Adipose tissue (tissue), 3 donors: ENCODE measurements around the gene PRM2. TPM values are rescaled to one million over a fixed set of nuclear protein-coding genes. Genes with fewer than 3 reads are reported as not detected.

Experiments used
- H3K27ac ChIP-seq: one replicate; pipeline ENCODE4 v1.5.1; 2013; ENCODE audit warnings: low read depth, low read length
- WGBS, 3 donors: extraction: QIAGEN DNeasy Blood & Tissue Kit; methylation state at CpG; one replicate each; pipeline ENCODE4 v1.1.7; 2013; 5-methylcytosine and 5-hydroxymethylcytosine counted together
- polyA plus RNA-seq, 3 donors: library from polyadenylated mRNA; stranded (reverse); fragments of 200-250 nt; gene quantifications; one replicate each; pipeline ENCODE4 v1.2.3, GENCODE V29; 2013
- donor health status: healthy with polysubstance abuse.
- donor health status: Bipolar disorder and iron deficiency.
- donor health status: healthy.

The PRM2 gene
- polyA plus RNA-seq, 3 donors, result not detected

DNA sequence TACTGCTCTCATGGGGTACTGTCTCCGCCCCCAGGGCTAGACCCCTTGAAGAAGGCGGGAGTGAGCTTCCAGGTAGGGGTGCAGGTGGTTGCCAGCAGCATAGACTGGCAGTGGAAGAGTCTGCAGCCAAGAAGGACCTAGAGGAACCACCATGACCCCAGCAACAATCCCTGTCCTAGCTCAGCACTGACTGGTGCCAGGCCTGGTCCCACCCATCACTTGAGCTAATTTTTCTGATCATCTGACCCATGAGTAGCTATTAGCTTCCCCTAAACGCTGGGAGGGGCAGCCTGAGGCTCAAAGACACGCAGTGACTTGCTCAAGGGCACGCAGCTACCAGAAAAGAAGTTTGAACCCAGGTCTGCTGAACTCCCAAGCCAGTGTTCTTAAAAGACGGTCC lies 3.8 kb downstream of the PRM2 start:
- no peak overlapping the region for H3K27ac ChIP-seq
- 79 to 83% (median 82%) methylated on average over 6 of the region's 6 CpGs for WGBS, 3 donors

GRCh38 chr16:11271610-11272009 lies 4.7 kb downstream of the PRM2 start:
- no peak overlapping the region for H3K27ac ChIP-seq
- 97 to 99% (median 99%) methylated on average over 10 of the region's 10 CpGs for WGBS, 3 donors

GRCh38 chr16:11270602-11271162 lies 5.6 kb downstream of the PRM2 start:
- 85 to 93% (median 91%) methylated on average over 2 of the region's 2 CpGs for WGBS, 3 donors
- no peak overlapping the region for H3K27ac ChIP-seq

DNA sequence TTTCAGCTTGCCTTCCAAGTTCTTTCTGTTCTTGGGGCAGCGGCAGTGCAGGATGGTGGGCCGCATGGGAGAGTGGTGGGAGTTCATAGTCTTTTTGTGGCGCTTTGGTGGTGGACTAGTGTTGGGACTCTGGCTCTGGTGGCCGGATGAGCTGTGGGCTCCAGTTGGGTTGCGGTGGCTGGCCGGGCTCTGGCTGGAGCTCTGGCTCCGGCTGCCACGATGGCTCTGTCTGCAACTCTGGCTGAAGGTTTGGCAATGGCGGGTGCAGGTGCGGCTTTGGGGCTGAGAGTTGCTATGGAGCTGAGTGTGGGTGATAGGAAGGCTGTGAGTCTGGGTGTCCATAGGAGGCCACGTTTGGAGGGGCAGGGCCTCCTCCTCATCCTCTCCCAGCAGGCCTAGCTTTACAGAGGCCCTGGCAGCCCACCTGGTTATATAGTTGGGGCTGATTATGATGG lies 7.3 kb downstream of the PRM2 start, which contains the start of gene TNP2:
TNP2 (minus strand) TSS at position 405 of the 455 bp plus-strand sequence; CDS start at position 342, 63 bp downstream.
- 86 to 96% (median 96%) methylated on average over 9 to 11 of the region's 11 CpGs for WGBS, 3 donors
- no peak within 1 kb of the TSS for H3K27ac ChIP-seq

GRCh38 chr16:11265124-11265523 lies 11.2 kb downstream of the PRM2 start:
- no peak overlapping the region for H3K27ac ChIP-seq
- 69 to 92% (median 89%) methylated on average over 7 of the region's 7 CpGs for WGBS, 3 donors

DNA sequence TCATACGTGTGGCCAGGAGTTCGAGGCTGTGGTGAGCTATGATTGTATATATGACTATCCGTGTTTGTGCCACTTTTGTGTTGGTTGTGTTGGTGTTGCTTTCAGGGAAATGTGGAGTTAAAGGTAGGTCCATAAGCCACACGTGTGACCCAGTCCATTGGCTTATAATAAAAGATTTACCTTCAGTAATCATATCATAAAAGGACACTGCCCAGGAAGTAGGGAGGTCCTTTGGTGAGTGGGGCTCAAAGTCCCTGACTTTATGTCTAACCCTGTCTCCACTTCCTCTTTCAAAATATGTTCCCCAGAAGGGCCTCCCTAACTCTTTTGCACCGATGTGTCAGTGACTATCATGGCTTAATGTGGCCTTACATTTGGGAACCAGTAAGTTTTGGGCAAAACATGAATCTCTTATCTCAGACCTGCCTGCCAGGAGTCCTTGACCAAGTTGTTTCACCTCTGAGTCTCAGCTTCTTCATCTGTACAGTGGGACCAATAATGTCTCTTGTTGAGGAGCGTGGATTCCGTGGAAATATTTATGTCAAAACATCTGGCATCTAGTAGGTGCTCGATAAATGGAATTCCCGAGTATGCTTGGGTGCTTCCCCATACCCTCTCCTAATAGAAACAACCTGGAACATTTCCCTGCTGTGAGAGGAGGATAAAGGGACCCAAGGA lies 12.0 kb downstream of the PRM2 start:
- H3K27ac ChIP-seq, result no peak overlapping the region
- WGBS, 3 donors, result 81 to 82% (median 81%) methylated on average over 9 of the region's 9 CpGs

- no peak overlapping the region for H3K27ac ChIP-seq
- WGBS, 3 donors, result 46 to 64% (median 56%) methylated on average over 4 of the region's 4 CpGs
Observed at GRCh38 chr16:11263737-11264136, 12.5 kb downstream of the PRM2 start.

GRCh38 chr16:11262915-11263314 lies 13.4 kb downstream of the PRM2 start:
- 80 to 92% (median 82%) methylated on average over 8 of the region's 8 CpGs for WGBS, 3 donors
- no peak overlapping the region for H3K27ac ChIP-seq

GRCh38 chr16:11260596-11260966 lies 15.7 kb downstream of the PRM2 start:
- no peak overlapping the region for H3K27ac ChIP-seq
- WGBS, 3 donors, result 64 to 79% (median 65%) methylated on average over 3 of the region's 3 CpGs

DNA sequence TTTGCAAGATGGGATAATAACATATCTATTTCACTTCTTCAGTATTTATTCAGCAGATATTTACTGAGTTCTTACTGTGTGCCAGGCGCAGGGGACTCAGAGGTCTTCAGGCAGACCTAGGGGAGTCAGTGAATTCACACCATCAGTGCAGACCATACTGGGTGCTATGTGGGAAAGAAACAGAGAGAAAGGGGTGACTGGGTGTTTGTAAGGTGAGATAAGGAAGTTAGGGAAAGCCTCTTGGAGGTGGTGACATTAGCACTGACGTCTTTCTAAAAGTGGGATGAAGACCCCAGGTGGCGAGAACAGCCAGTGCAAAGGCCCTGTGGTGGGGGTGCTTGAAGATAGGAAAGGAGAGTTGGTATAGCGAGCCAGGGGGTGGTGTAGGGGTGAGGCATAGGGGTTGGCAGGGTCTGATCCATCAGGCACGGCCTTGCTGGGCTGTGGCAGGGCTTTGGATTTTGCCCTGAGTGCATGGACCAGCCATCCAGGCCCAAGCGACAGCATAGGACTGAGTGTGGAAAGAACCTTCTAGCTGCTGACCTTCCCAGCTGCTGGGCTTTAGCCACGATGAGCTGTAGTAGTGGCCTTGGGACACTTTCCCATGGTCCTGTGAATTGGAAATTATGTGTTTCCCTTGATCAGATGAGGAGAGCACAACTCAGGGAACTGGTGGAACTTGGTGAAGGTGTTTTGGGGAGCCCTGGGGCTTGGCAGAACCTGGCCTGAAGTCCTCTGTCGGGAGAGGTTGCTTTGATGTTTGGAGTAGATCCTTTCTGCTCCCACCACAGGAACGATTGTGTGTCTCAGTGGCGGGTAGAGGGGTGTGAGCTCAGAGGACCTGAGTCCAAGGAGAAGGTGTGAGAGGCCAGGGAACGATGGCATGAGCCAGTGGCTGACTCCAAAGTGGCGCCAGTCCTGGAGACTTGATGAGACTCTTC lies 16.4 kb downstream of the PRM2 start:
- no peak overlapping the region for H3K27ac ChIP-seq

GRCh38 chr16:11258553-11259492 lies 17.5 kb downstream of the PRM2 start:
- 27 to 45% (median 29%) methylated on average over 15 of the region's 15 CpGs for WGBS, 3 donors
- no peak overlapping the region for H3K27ac ChIP-seq

More for the DNA sequence above, 16.4 kb downstream of the PRM2 start:
- WGBS, 3 donors, result 79 to 92% (median 91%) methylated on average over 12 of the region's 12 CpGs

DNA sequence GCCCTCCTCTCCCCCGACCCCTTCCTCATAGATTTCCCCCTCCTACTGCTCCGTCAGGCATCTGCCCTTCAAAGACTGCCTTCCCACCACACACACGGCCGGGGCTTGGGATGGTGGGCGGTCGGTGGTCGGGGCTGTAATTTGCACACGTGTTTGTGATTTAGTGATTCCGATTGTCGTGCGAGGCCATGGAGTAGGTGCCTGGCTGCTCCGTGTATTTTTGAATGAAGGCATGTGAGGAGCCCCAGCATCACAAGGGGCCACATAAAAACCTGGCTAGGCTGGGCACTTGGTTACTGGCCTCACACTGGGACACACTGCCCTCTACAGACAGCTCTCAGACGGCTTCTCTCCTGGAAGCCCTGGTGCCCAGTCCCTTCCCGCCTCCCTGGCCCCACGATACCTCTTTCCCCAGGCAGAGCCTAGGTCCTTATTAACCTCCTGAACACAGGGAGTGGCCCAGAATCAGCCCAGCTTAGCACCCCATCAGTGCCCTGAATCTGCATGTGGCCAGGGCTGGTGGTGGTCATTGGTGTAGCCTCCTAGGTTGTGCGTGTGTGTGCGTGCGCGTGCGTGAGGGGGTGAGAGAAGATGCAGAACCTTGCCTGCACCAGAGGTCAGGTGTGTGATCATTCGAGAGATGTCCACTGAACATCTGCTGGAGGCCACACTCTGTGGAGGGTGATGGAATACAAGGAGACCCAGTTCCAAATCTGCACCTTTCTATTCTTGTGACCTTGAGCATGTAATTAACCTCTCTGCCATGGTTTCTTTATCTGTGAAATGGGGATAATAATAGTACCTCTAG lies 18.9 kb downstream of the PRM2 start:
- no peak overlapping the region for H3K27ac ChIP-seq
- WGBS, 3 donors, result 20 to 25% (median 25%) methylated on average over 21 of the region's 21 CpGs

DNA sequence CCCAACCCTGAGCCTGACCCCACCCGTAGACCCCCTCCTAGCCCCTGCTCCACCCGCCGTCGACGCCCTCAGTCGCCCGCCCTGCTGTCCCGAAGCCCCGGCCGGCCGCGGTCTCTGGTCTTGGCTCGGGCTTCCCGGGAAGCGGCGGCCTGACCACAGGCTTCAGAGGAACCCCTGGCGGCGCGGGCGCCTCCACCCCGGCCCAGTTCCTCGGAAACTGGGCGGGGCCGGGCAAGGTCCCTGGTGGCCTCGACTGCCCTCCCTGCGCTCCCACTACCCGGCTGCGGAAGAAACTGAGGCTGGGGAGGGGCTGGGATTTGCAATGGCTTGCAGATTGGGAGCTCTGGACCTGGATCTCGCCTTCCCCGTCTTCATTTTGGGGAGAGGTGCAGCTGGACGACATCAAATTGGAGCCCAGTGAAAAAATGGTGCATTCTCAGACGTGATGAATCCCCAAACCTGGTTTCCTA lies 19.6 kb downstream of the PRM2 start:
- 0 to 1% (median 0%) methylated on average over 32 of the region's 32 CpGs for WGBS, 3 donors

DNA sequence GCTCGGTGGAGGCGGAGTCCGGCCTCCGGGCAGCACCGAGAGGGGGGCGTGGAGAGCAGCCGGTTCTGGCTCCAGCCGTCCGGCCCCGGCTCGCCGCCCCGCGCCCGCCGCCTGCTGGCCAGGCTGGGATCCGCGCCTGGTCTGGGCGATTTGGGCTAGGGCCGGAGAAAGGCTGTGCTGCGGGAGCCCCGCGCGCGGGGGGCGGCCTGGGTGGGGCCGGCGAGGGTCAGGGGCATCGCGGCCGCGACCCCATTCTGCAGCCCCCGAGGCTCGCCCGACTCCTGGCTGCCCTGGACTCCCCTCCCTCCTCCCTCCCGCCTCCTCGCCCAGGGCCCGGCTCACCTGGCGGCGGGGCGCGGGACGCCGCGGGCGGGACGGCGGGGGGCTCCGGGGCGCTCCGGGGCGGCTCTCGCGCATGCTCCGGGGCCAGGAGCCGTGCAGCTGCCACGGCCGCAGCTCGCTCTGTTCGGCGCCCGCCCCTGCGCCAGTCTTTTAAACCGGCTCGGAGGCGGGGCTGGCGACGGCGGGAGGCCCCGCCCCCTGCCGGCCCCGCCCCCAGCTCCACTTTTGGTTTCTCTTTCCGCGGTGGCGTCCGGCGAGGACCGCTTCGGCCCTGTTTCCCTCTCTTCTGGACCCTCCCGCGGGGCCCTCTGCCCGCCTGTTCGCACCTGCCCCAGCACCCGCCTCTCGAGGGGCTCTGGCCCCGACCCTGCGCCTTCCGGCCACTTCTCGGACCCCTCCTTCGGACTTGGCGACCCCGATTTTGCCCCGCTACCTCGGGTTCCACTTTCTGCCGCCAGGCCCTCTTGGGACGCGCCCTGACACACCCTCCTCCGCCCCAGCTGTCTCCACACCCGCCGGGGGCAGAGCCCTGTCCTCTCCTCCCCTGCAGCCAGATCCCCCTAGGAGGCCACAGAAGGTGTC lies 20.3 kb downstream of the PRM2 start, which contains the start of gene SOCS1:
SOCS1 (minus strand) TSS at position 468 of the 924 bp plus-strand sequence. CDS start 726 bp downstream, outside the sequence.
- no peak within 1 kb of the TSS for H3K27ac ChIP-seq
- 0 to 1% (median 0%) methylated on average over 46 to 95 of the region's 100 CpGs for WGBS, 3 donors

More for the DNA sequence above, 19.6 kb downstream of the PRM2 start:
- H3K27ac ChIP-seq, result no peak overlapping the region

DNA sequence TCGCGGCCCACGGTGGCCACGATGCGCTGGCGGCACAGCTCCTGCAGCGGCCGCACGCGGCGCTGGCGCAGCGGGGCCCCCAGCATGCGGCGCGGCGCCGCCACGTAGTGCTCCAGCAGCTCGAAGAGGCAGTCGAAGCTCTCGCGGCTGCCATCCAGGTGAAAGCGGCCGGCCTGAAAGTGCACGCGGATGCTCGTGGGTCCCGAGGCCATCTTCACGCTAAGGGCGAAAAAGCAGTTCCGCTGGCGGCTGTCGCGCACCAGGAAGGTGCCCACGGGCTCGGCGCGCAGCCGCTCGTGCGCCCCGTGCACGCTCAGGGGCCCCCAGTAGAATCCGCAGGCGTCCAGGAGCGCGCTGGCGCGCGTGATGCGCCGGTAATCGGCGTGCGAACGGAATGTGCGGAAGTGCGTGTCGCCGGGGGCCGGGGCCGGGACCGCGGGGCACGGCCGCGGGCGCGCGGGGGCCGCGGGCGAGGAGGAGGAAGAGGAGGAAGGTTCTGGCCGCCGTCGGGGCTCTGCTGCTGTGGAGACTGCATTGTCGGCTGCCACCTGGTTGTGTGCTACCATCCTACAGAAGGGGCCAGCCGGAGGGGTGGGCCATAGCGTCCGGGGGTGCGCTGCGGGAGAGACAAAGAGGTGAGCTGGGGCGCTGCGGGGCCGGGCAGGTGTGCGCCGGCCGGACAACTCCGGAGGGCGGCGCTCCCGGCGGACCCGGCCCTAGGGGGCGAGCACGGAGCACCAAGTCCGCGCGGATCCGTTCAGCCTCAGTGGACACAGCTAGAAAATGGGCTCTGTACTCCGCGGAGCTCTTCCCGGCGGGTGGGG lies 21.2 kb downstream of the PRM2 start:
- WGBS, 3 donors, result 2 to 4% (median 2%) methylated on average over 81 to 105 of the region's 105 CpGs
- H3K27ac ChIP-seq, result no peak overlapping the region
